GM15510 (cell line): ENCODE measurements around the gene PTPRN2.

Experiments
- POLR2A ChIP-seq: IDR thresholded peaks from 3 replicates; pipeline ENCODE4 v1.6.1; 2011; ENCODE audit warnings: borderline replicate concordance; ENCODE audit not compliant: insufficient read length; ENCODE audit errors: extremely low read depth

Gene PTPRN2

DNA sequence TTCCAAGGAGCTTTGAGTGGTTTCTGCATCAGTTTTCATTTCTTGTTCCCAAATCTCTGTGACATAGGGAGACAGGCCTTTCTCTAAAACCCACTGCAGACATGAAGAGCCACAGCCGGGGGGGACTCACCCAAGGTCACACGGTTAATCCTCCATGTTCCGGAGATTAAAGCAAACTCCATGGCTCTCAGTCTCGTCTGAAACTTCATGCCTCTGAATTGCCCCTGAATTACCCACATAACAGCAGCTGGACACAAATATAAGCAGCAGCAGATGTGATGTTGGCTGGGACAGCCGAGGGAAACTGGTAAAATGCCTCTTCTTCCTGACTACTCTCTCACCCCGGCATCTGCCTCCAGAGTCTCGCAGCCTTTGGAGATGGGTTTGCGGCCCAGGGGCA lies 848.6 kb downstream of the PTPRN2 start:
- no peak for TF ChIP-seq POLR2A

DNA sequence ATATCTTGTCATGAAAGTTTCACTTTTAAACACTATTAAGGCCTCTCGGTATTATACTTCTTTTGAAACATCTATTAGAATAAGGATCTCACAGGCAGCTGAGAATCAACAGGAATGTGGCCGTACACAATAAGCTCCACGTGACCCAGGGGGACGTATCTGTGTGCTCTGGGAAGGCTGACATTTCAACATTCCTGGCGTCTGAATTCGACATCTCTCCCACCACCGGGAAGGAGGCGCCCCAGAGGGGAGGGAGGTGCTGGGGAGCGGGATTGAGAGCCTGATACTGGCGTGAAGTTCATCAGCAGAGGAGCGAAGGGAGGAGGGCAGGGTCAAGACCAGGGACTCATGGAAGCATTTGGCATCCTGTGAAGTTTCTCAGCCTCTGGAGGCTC lies 849.6 kb downstream of the PTPRN2 start:
- no peak for TF ChIP-seq POLR2A

DNA sequence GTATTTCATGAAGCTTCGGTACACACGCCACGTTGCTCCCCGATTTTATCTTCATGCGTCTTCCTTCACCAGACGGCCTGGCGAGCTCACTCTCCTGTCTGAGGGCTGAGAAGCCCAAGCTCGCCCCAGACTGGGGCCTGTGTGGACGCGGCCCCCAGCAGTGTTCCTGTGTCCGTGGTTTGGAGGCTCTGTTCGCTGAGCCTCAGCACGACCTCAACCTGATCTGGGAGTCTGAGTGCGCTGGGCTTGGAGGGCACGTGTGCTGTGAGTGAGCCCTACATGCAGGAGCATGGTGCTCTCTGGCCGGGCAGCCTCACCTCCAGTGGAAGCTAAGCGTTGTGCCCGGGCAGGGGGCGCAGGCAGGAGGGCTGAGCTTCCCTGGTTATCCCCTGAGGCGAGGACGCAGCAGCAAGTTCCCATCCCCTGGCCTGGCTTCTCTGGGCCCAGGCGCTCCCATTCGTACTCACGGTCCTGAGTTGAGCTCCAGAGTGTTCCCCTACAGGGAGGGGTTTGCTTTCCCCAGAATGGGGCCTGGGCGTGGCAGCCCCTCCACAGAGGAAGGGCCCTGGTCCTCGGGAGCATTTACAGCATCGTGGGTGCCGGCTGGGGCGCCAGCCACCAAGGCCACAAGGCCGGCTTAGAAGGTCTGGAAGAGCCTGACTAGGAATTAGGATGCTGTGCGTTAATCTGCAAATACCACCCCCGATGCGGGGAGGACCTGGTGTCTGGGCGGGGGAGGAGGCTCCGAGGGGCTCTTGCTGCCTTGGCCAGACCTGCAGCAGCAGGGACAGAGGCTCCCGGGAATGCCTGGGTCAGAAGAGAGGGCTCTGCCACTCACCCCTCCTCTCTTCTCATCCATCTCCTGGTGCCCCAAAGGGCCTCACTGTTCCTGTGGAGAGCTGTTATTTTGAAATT lies 850.2 kb downstream of the PTPRN2 start:
- no peak for TF ChIP-seq POLR2A

DNA sequence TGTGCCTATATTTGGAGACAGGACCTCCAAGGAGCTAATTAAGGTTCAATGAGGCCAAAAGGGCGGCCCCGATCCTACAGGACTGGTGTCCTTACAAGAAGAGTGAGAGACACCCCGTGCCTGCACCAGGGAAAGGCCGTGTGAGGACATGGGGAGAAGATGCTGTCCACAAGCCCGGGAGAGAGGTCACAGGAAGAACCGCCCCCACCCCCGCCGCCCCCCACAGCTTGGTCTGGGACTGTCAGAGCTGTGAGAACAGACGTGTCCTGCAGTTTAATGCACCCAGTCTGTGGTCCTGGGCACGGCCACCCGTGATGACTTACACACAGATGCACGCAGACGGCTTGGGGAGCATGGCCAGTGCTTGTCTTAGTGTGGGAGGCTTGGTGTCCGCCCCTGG lies 851.3 kb downstream of the PTPRN2 start:
- no peak for TF ChIP-seq POLR2A

DNA sequence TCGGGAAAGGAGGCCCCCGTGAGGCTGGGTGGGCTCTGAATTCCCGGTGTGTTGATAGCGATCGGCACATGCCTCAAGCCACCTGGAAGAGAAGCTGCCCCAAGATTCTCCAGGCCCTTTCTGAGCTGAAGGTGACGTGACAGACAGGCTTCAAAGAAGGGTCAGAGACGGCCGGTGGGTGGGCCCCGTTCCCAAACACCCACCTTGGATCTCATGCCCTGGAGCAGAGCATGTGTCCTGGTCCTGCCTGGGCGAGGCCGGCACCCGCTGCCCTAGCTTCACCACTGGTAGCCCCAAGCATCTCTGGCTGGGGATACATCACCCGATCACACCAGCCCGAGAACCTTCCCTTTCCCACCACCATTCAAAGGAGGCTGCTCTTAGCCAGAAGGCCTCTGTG lies 851.8 kb downstream of the PTPRN2 start:
- TF ChIP-seq POLR2A, result no peak

DNA sequence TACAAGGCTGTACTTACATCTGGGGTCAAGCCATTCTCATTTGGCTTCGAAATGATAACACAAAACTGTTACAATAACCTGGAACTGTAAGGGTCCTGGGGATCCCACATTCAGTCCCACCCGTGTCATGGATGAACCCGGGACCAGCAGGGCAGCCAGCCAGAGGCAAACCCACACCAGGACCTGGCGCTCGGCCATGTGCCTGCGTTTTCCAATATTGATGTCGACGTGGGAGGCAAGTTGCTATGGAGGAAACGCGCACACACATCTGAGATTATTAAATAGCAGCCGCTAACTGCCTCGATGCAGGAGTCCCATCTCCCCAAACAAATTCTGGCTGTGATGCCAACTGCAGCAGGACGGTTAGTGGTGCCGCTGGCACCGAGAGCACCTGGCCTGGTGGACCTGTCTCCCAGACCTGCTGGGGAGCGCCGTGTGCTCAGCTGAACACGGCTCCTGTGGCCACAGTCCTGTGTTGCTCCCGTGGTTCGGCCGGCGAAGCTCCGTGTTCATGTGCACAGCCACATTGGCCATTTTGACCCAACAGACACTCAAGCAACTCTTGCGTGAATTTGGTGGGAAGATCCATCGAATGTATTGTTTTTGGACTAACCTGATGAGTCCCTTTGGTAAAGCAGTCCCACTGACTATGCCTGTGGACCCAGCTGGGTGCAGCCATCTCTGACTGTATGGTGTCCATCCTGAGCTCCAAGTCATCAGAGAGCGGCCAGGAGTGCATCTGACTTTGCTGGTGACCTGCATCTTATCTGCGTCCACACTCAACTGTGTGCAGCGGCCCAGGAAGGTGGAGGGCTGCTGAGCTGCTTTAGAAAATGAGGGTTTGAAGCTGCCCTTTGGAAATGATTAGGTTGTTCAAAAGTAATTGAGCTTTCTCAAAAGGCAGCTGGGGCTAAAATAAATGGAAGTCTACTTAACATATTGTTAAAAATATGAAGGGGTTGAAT lies 852.7 kb downstream of the PTPRN2 start:
- TF ChIP-seq POLR2A, result no peak

DNA sequence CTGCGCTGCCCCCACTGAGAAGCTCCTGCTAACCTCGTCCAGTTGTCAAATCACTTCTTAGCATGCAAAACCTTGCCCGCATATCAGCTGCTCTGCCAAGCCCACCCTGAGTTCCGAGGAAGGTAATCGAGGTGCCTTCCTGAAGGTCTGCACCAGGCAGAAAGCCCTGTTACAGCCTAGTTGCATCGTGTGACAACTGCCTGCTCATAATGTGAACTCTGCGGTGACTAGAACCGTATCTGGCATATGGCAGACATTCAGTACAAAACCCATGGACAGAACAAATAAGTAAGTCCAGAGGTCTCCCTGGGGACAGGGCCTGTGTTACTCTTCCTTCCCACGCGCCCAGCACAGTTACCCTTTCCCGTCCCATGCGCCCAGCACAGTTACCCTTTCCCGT lies 856.5 kb downstream of the PTPRN2 start:
- TF ChIP-seq POLR2A, result no peak

DNA sequence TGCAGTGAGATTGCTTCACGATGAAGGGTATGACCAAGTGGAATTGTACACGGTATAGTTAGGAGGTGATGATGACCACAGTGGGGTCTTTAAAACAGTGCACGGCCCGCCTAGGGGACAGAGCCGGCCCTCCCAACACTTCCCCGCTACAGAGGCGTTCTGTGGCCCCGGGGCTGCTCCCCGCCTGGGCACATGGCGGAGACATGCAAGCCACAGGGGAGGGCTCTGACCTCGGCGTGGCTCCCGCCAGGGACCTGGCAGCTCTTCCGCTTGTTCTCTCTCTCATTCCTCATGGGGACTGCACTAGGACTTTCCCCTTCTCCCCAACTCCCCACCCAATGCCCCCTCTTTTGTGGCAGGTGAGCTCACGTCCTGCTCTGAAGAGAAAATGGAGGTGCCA lies 857.0 kb downstream of the PTPRN2 start:
- TF ChIP-seq POLR2A, result no peak

DNA sequence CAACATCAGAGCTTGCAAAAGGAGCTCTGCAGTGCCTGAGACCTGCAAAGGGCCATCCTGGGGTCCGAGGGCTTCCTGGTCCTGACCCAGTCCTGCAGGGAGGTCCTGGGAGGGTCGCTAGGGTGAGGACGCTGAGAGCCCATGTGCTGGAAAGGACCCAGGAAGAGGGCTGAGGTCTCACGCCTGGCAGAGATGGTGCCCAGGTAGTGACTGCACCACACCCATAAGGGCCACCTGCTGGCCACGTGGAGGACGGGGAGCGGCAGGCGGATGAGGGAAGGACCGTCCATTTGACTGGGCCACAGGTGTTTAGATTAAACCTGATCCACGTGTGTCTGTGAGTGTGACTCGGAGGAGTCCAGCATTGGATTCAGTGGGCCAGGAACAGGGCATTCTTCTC lies 858.1 kb downstream of the PTPRN2 start:
- TF ChIP-seq POLR2A, result no peak

DNA sequence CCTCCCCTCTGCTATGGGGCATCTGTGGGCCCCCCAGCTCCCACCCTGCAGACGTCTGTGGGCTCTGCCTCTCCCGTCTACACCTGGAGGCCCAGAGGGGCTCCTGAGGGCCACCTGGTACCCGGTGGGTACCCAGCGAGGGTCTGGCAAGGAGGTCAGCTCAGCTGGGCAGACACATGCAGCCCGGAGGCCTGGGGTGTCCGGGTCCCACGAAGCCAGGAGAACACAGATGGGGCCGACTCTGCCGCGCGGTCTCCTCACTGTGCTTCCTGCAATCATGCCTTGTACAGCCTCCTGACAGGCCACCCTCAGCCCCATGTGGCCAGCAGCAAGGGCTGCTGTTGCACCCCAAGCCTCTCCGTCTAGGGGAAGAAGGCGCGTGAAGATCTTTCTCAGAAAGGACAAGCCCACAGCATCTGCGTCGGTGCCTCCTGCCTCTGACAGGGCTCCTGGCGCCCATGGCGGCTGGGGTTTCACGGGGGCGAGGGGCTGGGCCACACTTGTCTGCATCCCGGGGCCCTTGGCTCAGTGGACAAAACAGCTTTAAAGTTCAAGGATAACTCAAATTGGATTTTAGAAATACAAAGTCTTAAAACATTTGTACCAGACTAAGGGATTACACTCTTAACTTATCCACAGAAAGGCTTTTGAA lies 859.5 kb downstream of the PTPRN2 start:
- no peak for TF ChIP-seq POLR2A

DNA sequence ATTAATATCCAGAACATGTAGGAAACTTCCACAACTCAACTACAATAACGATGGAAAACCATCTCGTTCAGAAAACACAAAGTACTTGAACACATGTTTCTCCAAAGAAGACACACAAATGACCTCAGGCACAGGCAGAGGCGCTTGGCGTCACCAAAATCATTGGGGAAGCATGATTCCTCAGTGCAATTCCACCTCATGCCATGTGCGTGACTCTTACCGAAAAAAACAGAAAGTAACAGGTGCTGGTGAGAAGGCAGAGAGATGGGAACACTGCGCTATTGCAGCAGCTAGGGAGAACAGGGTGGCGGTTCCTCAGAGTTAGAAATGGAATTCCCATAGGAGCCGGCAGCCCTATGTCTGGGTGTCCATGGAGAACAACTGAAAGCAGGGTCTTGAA lies 860.9 kb downstream of the PTPRN2 start:
- no peak for TF ChIP-seq POLR2A

DNA sequence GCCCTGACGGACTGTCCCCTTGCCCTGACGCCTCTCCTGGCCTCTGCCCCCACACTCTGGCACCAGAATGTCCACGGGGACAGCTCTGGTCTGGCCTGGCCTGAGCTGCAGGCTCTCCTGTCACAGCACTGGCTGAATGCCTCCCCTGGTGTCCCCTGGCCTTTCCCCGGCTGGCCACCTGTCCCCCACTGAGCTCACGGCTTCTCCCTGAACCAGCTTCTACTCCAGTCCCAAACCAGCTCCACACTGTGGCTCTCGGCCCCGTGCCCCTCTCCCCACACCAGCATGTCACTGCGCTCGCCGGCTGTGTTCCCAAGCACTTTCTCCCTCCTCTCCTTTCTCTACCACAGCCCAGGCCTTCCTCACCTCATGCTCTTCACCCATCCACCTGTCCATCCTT lies 864.4 kb downstream of the PTPRN2 start:
- TF ChIP-seq POLR2A, result no peak

DNA sequence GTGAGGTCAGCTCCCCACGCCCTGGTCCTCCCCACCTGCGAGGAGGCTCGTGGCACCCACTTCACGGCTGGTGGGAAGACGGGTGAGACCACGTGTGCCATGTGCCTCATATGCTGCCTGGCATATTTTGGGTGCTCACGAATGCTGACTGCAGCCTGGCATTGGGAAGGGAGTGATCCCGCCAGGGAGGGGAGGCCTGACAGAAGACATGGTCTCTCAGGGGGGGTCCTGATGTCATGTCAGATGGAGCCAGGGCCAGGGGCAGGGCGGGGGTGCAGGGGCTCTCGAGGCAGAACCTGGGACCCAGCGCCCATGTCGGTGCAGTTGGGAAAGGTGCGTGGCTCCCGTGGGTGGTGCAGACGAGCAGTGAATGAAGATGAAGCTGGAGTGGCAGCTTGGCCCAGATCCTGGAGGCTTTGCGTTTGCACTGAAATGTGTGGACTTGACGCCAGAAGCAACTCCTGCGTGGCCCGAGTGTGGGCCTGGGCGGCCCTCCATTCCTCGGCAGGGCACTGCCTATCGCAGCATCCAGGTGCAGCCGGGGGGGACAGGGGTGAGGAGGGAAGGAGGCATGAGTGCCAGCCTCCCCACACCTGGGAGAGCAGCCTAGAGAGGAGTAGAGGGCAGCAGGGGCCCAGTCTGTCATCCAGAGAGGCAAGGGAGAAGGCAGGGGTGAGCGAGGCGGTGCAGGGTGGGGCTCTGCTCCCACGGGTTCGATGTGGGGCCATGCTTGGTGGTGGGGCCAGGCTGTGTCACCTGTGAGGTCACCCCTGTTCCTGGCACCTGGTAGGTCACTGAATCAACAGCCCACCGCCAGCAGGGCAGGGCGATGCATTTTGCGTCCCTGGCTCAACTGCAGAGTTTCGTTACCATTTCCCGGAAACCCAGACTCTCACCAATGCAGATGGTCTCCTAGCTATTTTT lies 865.2 kb downstream of the PTPRN2 start:
- TF ChIP-seq POLR2A, result no peak

DNA sequence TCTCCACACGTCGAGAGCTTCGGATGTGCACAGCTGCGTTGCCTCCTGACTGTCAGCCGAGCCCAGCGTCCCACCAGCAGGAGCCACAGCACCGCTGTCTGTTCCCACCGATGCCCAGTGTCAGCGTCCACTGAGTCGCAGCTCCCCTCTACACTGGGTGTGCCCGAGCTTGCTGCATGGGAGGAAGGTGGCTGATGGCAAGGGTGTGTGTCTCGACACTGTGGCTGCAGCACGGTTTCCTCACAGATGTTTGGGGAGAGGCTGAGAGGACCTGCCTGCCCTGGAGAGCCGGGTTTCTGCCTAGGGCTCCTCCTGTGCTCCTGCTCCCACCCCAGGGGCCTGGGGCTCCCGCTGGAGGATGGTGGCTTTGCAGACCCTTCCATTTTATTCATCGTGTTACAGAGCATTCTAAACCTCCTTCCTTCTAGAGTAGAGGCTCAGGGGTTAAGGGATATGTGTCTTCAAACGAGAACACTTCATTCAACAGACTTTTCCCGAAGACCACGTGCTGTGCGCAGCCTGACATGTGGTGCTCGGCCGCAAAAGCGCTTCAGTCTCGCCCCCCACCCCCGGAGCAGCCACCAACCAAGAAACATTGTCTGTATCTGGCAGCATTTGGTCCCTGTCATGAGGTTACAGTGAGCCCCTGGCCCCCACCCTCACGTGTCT lies 866.0 kb downstream of the PTPRN2 start:
- TF ChIP-seq POLR2A, result no peak
